HL-60 (cell line): ENCODE data around the gene TLE3.

Experiments
- DNase-seq, 2 experiments: peaks; one replicate each; pipeline ENCODE4 v3.0.0-alpha.2; 2010 to 2020; ENCODE audit warnings: low read depth in 1 of 2, low spot score in 1 of 2
- H3K27ac ChIP-seq: fragments of 250-450 bp; sonication (Bioruptor Pico); replicated peaks from 2 replicates; pipeline ENCODE4 v1.5.1; 2020; ENCODE audit warnings: mild to moderate bottlenecking, moderate library complexity
- H3K27me3 ChIP-seq: fragments of 250-450 bp; sonication (Bioruptor Pico); 2 replicates; pipeline ENCODE4 v1.5.1; 2021; ENCODE audit warnings: mild to moderate bottlenecking, moderate library complexity; ENCODE audit not compliant: insufficient read depth, poor library complexity, severe bottlenecking
- H3K4me3 ChIP-seq: replicated peaks from 2 replicates; pipeline ENCODE4 v1.5.1; 2011; ENCODE audit warnings: mild to moderate bottlenecking, control low read depth, low read length; ENCODE audit not compliant: insufficient read depth
- CTCF ChIP-seq: IDR thresholded peaks from one replicate; pipeline ENCODE4 v1.5.1; 2011; ENCODE audit warnings: low read length, control low read depth, inconsistent platforms; ENCODE audit not compliant: insufficient read depth
- GABPA ChIP-seq: IDR thresholded peaks from 2 replicates; pipeline ENCODE4 v1.6.1; 2012; ENCODE audit warnings: low read depth
- POLR2AphosphoS5 ChIP-seq: IDR thresholded peaks from 2 replicates; pipeline ENCODE4 v1.6.1; 2012; ENCODE audit warnings: low read depth
- SPI1 ChIP-seq: IDR thresholded peaks from 2 replicates; pipeline ENCODE4 v1.6.1; 2012; ENCODE audit warnings: low read depth, mild to moderate bottlenecking, borderline replicate concordance
- TF ChIP-seq, protein P1 (sequence below): IDR thresholded peaks from 2 replicates; pipeline ENCODE4 v1.6.1; 2012; ENCODE audit warnings: low read depth; ENCODE audit not compliant: insufficient replicate concordance

TLE3 gene

DNA sequence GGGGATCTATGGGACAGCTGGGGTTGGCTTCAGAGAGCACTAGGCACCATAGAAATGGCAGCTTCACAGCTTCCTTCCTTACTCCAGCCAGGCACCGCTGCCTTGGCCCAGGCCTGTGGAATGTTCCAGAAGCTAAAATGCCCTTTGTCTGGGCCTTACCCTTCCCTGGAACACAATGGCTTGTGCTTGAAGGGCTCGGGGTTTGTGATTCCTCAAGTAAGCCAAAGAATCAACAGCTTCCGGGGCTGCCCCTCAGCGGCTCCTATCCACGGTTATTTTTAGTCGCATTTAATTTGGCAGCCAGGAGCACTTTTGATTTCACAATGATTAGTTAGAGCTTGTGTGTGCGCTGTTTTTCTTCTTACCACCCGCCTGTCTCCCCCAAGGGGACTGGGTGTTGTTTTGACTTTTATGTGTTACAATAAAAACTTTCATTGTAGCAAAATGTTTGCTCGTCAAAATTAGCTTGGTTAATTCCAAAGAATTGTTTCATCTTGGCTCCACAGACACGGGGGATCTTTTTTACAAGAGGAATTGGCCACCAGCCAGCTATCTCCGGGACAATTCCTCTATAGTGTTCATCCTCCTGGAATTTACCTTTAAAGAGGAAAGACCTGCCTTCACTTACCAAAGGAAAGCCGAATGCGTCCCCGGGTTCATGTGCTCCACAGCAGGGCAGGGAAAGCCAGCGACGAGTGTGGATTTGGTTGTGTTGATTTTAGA, 73.8 kb downstream of the TLE3 start:
- TF ChIP-seq GABPA (no peak), SPI1 (no peak), CTCF (no peak), POLR2AphosphoS5 (no peak)
- TF ChIP-seq, protein P1, sequence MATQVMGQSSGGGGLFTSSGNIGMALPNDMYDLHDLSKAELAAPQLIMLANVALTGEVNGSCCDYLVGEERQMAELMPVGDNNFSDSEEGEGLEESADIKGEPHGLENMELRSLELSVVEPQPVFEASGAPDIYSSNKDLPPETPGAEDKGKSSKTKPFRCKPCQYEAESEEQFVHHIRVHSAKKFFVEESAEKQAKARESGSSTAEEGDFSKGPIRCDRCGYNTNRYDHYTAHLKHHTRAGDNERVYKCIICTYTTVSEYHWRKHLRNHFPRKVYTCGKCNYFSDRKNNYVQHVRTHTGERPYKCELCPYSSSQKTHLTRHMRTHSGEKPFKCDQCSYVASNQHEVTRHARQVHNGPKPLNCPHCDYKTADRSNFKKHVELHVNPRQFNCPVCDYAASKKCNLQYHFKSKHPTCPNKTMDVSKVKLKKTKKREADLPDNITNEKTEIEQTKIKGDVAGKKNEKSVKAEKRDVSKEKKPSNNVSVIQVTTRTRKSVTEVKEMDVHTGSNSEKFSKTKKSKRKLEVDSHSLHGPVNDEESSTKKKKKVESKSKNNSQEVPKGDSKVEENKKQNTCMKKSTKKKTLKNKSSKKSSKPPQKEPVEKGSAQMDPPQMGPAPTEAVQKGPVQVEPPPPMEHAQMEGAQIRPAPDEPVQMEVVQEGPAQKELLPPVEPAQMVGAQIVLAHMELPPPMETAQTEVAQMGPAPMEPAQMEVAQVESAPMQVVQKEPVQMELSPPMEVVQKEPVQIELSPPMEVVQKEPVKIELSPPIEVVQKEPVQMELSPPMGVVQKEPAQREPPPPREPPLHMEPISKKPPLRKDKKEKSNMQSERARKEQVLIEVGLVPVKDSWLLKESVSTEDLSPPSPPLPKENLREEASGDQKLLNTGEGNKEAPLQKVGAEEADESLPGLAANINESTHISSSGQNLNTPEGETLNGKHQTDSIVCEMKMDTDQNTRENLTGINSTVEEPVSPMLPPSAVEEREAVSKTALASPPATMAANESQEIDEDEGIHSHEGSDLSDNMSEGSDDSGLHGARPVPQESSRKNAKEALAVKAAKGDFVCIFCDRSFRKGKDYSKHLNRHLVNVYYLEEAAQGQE = no peak
- Histone ChIP-seq H3K4me3 (no peak overlapping the region), H3K27ac (no peak overlapping the region), H3K27me3 (no peaks in the 10 kb centered on the region)
- no peak for DNase-seq

DNA sequence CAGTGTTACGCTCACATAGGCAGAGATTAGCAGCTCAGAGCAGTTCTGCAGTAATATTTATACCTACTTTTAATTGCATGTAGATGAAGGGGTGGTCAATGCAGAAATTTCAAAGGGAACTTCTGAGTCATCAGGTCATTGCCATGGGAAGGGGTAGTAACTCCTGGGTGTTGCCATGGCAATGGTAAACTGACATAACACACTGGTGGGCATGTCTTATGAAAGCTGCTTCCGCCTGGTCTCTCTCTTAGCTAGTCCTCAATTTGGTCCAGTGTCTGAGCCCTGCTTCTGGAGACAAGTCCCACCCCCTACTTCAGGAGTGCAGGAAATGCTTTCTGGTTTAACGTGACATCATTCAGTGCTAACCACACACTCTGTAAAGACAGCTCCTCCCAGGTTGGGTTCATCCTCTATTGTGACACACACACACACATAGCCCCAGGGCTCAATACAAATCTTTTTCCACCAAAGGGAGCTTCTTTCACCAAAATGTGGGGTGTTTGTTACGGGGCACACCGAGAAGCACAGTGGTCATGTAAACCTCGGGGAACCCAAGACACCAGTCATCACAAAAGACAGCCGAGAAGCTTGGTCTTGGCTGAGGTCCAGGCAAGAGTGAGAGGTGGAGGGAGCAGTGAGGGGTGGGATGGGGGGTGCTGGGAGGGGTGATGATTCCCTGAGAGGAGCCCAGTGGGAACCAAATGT, 74.5 kb downstream of the TLE3 start:
- Histone ChIP-seq H3K27me3 (no peaks in the 10 kb centered on the region), H3K4me3 (no peak overlapping the region), H3K27ac (no peak overlapping the region)
- TF ChIP-seq GABPA (no peak), POLR2AphosphoS5 (no peak), CTCF (no peak)
- peak; percentile 71 to 72 for DNase-seq

- H3K27me3 ChIP-seq = no peaks in the 10 kb centered on the region
- no peak overlapping the region for H3K4me3 ChIP-seq
- H3K27ac ChIP-seq = no peak overlapping the region
- DNase-seq = no peak
- TF ChIP-seq, protein P1 = no peak
- TF ChIP-seq GABPA (no peak), CTCF (no peak), POLR2AphosphoS5 (no peak), SPI1 (no peak)
Observed at GRCh38 chr15:70020229-70020628, 77.5 kb downstream of the TLE3 start.
